DMS153 treated with DMSO at 0.1 percent for 48 hours (cell line): ENCODE measurements around the gene CCDC136.

Source experiments
- DNase-seq: peaks from one replicate; lab custom pipeline; 2025; ENCODE audit not compliant: unreplicated experiment; lab: John Stamatoyannopoulos, UW

Gene CCDC136

DNA sequence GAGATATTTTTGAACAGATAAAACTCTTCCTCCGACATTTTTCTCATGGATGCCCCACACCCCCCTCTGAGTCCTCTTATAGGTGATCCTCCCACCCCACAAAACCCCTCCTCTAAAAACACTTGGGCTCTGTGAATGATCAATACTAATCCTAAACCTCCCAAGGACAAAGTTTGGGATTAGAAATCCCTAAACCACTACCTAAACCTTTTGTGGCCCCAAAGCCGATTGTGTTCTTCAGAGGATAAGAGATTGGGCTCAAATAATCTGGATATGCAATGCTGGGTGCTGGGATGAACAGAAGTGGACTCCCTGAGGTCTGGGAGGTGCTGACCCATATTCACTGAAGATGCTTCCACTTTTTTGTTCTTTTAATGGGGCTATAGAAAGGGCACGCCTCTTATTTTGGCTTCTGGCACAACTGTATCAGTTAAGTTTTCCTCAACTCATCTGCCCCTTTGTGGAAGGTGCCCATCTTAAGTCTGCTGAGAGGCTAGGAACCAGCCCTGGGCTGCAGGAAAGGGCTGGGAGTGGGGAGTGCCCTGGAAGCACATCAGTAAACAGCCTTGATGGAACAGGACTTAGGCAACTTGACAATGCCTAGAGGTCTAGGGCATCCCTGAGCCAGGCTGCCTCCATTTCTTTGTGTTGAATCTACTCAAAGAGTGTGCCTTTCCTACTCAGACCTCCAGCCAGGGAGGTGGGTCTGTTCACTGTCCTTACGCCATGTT, 15.9 kb upstream of the CCDC136 start, which contains the start of gene OPN1SW:
TSS of gene OPN1SW (minus strand) at position 51 of the 731 bp plus-strand sequence. CDS start at position 38, 13 bp downstream.
- no peak for DNase-seq

GRCh38 chr7:128777156-128778123, 14.3 kb upstream of the CCDC136 start:
- no peak for DNase-seq

GRCh38 chr7:128778946-128779345, 12.8 kb upstream of the CCDC136 start:
- no peak for DNase-seq

DNA sequence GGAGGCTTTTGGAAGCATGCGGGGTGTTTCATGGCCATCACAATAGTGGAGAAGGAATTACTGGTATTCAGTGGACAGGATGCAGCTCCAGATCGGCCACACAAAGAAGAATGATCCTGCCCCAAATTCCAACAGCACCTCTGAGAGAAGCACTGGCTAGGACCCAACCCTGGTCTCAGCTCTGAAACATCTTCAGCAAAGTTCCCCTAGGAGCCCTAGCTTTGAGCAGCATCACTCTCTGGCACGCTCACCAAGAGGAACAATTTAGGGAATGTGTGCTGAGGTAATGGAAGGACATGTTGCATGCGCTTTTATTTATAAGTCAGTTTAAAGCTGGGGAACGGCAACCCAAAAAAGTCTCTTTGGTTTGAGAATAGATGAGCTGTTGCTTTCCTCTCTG, 10.6 kb upstream of the CCDC136 start:
- DNase-seq = no peak

- no peak for DNase-seq
Measured at GRCh38 chr7:128781851-128782250, 9.9 kb upstream of the CCDC136 start.

- DNase-seq = no peak
Measured at GRCh38 chr7:128783143-128783861, 8.5 kb upstream of the CCDC136 start.

- no peak for DNase-seq
Measured at GRCh38 chr7:128785738-128786137, 6.0 kb upstream of the CCDC136 start.

- no peak for DNase-seq
Measured at GRCh38 chr7:128788446-128789412, 3.0 kb upstream of the CCDC136 start.

- no peak for DNase-seq
Measured at GRCh38 chr7:128790315-128791041, 1.3 kb upstream of the CCDC136 start.

DNA sequence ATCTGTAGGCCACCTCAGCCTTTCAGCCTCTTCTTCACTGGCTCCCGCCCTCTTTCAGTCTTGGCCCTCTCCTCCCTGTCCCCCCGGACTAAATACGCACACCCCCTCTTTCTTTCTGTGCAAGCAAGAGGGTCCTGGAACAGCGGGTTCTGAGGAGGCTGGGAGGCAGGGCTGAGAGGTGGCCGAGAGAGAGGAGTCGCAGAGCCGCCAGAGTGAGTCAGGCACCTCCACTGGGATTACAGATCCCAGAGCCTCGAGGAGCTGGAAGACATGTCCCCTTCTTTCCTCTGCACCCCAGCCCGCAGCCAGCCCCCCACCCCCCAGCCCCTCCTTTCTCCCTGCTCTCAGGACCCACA, 182 bp downstream of the CCDC136 start:
- DNase-seq = no peak

- no peak for DNase-seq
Measured at GRCh38 chr7:128792471-128793180, 858 bp downstream of the CCDC136 start.

GRCh38 chr7:128793181-128793547, 1.4 kb downstream of the CCDC136 start:
- DNase-seq = no peak

DNA sequence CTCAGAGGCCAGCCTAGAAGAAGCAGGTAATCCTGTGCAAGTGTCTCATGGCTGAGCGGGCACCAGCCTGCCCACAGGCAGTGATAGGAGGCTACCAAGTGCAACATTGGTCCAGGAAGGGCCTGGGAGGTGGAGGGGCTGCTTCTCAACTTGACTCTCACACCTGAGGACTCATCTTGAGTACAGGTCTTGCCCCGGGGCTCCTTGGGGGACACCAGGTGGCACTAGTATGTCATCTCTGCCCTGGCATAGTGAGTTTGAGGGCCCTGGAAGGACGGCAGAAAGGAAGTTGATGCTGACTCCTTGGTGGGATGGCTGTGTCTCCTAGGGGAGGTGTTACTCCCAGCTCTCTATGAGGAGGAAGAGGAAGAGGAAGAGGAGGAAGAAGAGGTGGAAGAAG, 2.3 kb downstream of the CCDC136 start:
- DNase-seq = no peak

- no peak for DNase-seq
Measured at GRCh38 chr7:128794436-128794835, 2.7 kb downstream of the CCDC136 start.

DNA sequence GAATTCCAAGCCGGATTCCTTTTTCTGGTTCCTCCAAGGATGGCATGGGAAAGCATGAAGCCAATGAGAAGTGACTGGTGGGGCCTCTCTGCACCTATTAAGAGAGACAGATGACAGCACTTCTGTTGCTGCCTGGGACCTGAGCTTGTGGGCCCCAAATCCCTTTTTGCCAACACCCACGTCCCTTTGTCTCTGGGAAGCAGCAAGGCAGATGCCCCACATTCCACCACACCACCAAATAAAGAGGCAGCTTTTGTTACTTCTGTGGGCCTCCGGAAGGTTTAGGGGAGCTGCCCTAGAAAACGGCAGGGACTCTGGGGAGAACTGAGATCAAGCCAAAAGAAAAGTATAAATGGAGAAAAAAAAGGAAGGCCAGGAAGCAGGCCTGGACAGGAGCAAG, 3.4 kb downstream of the CCDC136 start:
- no peak for DNase-seq

DNA sequence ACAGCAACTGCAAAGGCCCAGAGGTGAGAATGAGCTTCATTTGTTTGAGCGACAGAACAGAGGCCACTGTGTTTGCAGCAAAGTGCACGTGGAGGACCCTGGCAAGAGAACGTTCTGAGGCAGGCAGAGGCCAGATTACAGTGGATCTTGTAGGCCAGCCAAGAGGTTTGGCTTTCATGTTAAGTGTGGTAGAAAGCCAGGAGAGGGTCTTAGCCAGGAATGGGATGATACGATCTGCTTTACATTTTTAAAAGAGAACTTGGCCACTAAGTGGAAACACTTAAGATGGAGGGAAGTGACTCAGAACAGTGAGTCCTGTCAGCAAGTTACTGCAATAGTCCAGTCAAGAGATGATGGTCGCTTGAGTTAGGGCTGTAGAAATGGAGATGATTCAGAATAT, 4.6 kb downstream of the CCDC136 start:
- no peak for DNase-seq

- DNase-seq = no peak
Measured at GRCh38 chr7:128799451-128799850, 7.7 kb downstream of the CCDC136 start.

GRCh38 chr7:128800567-128800966, 8.8 kb downstream of the CCDC136 start:
- no peak for DNase-seq

DNA sequence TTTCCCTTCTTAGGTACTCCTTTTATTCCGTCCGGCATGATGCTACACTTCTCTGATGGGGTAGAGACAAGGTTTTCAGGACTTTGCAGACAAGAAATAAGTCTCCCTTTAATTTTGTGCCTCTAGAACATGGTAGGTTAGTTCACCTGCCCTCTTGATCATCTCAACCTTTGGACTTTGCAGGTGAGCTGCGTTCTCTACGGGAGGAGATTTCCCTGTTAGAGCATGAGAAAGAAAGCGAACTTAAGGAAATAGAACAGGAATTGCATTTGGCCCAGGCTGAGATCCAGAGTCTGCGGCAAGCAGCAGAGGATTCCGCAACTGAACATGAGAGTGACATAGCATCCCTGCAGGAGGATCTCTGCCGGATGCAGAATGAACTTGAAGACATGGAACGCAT, 9.2 kb downstream of the CCDC136 start:
- no peak for DNase-seq
